Right atrium auricular region (tissue), 2 donors: ENCODE data around the gene AGRP. TPM values are rescaled to one million over a fixed set of nuclear protein-coding genes. Genes with fewer than 3 reads are reported as not detected.

Source experiments
- DNase-seq: peaks from one replicate; pipeline ENCODE4 v3.0.0-alpha.2; 2019; ENCODE audit warnings: low spot score
- H3K27ac ChIP-seq, 2 donors: fragments of 200-600 bp; sonication (generic); 1 replicate in 1 of 2; 2 replicates in 1 of 2; pipeline ENCODE4 v1.5.1; 2016 to 2019
- H3K27me3 ChIP-seq, 2 donors: fragments of 200-600 bp; sonication (generic); one replicate each; pipeline versions ENCODE4 v1.5.1 to v1.6.0; 2017 to 2019
- H3K36me3 ChIP-seq: fragments of 200-600 bp; sonication (generic); one replicate; pipeline ENCODE4 v1.5.1; 2016
- H3K4me1 ChIP-seq, 2 donors: fragments of 200-600 bp; sonication (generic); one replicate each; pipeline versions ENCODE4 v1.5.1 to v1.6.0; 2017 to 2019
- H3K4me3 ChIP-seq, 2 donors: fragments of 200-600 bp; sonication (generic); 1 replicate in 1 of 2; 2 replicates in 1 of 2; pipeline ENCODE4 v1.5.1; 2017 to 2019; ENCODE audit warnings: mild to moderate bottlenecking in 1 of 2, moderate library complexity in 1 of 2
- H3K9me3 ChIP-seq, 2 donors: fragments of 200-600 bp; sonication (generic); one replicate each; pipeline ENCODE4 v1.5.1; 2019
- CTCF ChIP-seq, 2 donors: fragments of 200-600 bp; sonication (generic); IDR thresholded peaks; one replicate each; pipeline ENCODE4 v1.5.1; 2019; ENCODE audit warnings: antibody characterized with exemption in 2 of 2
- total RNA-seq, 2 donors: library from RNA; depleted of rRNA; stranded (reverse); fragments of >200 nt; gene quantifications; one replicate each; pipeline ENCODE4 v1.1.0, GENCODE V29; 2016

Gene AGRP
- total RNA-seq, 2 donors from 2014 or later = not detected

- no peaks in the 10 kb centered on the region for H3K9me3 ChIP-seq
- H3K4me3 ChIP-seq = no peak overlapping the region
- DNase-seq = no peak
- H3K4me1 ChIP-seq = peaks cover 0 to 55% of the 10 kb centered on the region in 2 donors
- no peak for TF ChIP-seq CTCF (IDR thresholded peaks at IDR 0.05)
- H3K27ac ChIP-seq = peak overlapping the region; percentile 17 to 23
- no peaks in the 10 kb centered on the region for H3K27me3 ChIP-seq
- peaks cover 14% of the 10 kb centered on the region for H3K36me3 ChIP-seq
Measured at GRCh38 chr16:67441271-67441753, 42.0 kb downstream of the AGRP start.

GRCh38 chr16:67438824-67439393 lies 44.4 kb downstream of the AGRP start:
- no peak for TF ChIP-seq CTCF (IDR thresholded peaks at IDR 0.05)
- Histone ChIP-seq H3K36me3 (peaks cover 14% of the 10 kb centered on the region), H3K4me3 (no peak overlapping the region), H3K27ac (no peak overlapping the region), H3K9me3 (no peaks in the 10 kb centered on the region), H3K4me1 (peaks cover 0 to 31% of the 10 kb centered on the region in 2 donors), H3K27me3 (no peaks in the 10 kb centered on the region)
- DNase-seq = no peak

- Histone ChIP-seq H3K27ac (no peak overlapping the region), H3K27me3 (no peaks in the 10 kb centered on the region), H3K9me3 (no peaks in the 10 kb centered on the region), H3K36me3 (peaks cover 14% of the 10 kb centered on the region), H3K4me1 (peaks cover 0 to 24% of the 10 kb centered on the region in 2 donors), H3K4me3 (no peak overlapping the region)
- DNase-seq = no peak
- TF ChIP-seq CTCF (IDR thresholded peaks at IDR 0.05) = no peak
Measured at GRCh38 chr16:67438098-67438791, 45.1 kb downstream of the AGRP start.

- DNase-seq = no peak
- TF ChIP-seq CTCF (IDR thresholded peaks at IDR 0.05) = no peak
- peaks cover 0 to 18% of the 10 kb centered on the region in 2 donors for H3K4me1 ChIP-seq
- H3K9me3 ChIP-seq = no peaks in the 10 kb centered on the region
- no peak overlapping the region for H3K4me3 ChIP-seq
- no peaks in the 10 kb centered on the region for H3K27me3 ChIP-seq
- H3K27ac ChIP-seq = no peak overlapping the region
- peaks cover 14% of the 10 kb centered on the region for H3K36me3 ChIP-seq
Measured at GRCh38 chr16:67437513-67437912, 45.8 kb downstream of the AGRP start.

- H3K9me3 ChIP-seq = no peaks in the 10 kb centered on the region
- H3K4me1 ChIP-seq = peaks cover 0 to 18% of the 10 kb centered on the region in 2 donors
- peaks cover 14% of the 10 kb centered on the region for H3K36me3 ChIP-seq
- H3K27me3 ChIP-seq = no peaks in the 10 kb centered on the region
- TF ChIP-seq CTCF (IDR thresholded peaks at IDR 0.05) = no peak
- H3K4me3 ChIP-seq = no peak overlapping the region
- no peak for DNase-seq
- H3K27ac ChIP-seq = no peak overlapping the region
Measured at GRCh38 chr16:67436640-67437193, 46.6 kb downstream of the AGRP start.
